Measurements from ENCODE around the gene CACNG1. TPM values are rescaled to one million over a fixed set of nuclear protein-coding genes. Genes with fewer than 3 reads are reported as not detected.
A peak's percentile ranks its signal among the peaks of the same experiment; 100 is the strongest.

The CACNG1 gene
- total RNA-seq, 1 experiment from 2014 or later, result not detected

GRCh38 chr17:67058036-67058435, 13.7 kb downstream of the CACNG1 start:
- no peaks in the 10 kb centered on the region for H3K4me1 ChIP-seq (ENCODE audit: insufficient read depth, low read length)
- no peak overlapping the region for H4K91ac ChIP-seq (ENCODE audit: insufficient read length, low read depth, low read length)
- no peak for TF ChIP-seq CTCF (conservative IDR thresholded peaks at IDR 0.05)
- no peak overlapping the region for H3K4me2 ChIP-seq (ENCODE audit: insufficient read depth, insufficient read length, low read length)
- no peak overlapping the region for H3K18ac ChIP-seq (ENCODE audit: insufficient read length, low read depth, low read length)
- no peak overlapping the region for H2BK20ac ChIP-seq (ENCODE audit: low read depth, low read length, poor library complexity, severe bottlenecking)
- DNase-seq, result peak; percentile 12
- Mint-ChIP-seq H3K36me3 (ENCODE audit: insufficient read depth in 1 of 3, low read depth in 3 of 3) (no peaks in the 10 kb centered on the region), H3K27me3 (ENCODE audit: low read depth) (peaks cover 1% of the 10 kb centered on the region; the same call in 1 of the 2 replicates), H3K4me1 (no peaks in the 10 kb centered on the region), H3K9me3 (peaks cover 0 to 2% of the 10 kb centered on the region in 2 experiments; a peak in 2 of 5 replicates), H3K4me3 (no peak overlapping the region), H3K27ac (no peak overlapping the region)
- H3K79me2 ChIP-seq (ENCODE audit: insufficient read depth, low read length), result no peaks in the 10 kb centered on the region
- H4K20me1 ChIP-seq (ENCODE audit: control insufficient read depth, insufficient read depth, insufficient read length), result no peaks in the 10 kb centered on the region
- H4K8ac ChIP-seq (replicated peaks; ENCODE audit: insufficient read length, low read depth, low read length), result no peak overlapping the region
- H3K27me3 ChIP-seq (ENCODE audit: insufficient read depth, low read length), result no peaks in the 10 kb centered on the region
- no peak overlapping the region for H3K9ac ChIP-seq (ENCODE audit: extremely low read depth, insufficient read length, low read length)
- H2BK12ac ChIP-seq (ENCODE audit: insufficient read length, low read depth, low read length), result no peak overlapping the region
- no peak overlapping the region for H2BK15ac ChIP-seq (ENCODE audit: low read depth, low read length)
- no peak overlapping the region for H3K27ac ChIP-seq (ENCODE audit: insufficient read length, low read depth, low read length)
- no peak overlapping the region for H3T11ph ChIP-seq (ENCODE audit: low read length)
- H2BK120ac ChIP-seq (ENCODE audit: low read depth, low read length, poor library complexity, severe bottlenecking), result no peak overlapping the region
- no peak overlapping the region for H3K4ac ChIP-seq (ENCODE audit: low read depth, low read length)
- WGBS (ENCODE audit: extremely low coverage, insufficient read length, low lambda C conversion rate), result no CpG with 5 or more reads among the region's 8 CpGs
- H2BK5ac ChIP-seq (ENCODE audit: insufficient read length, low read length), result no peak overlapping the region
- H3K23me2 ChIP-seq (ENCODE audit: insufficient read length, low read depth, low read length, poor library complexity, severe bottlenecking), result no peaks in the 10 kb centered on the region
- no peak overlapping the region for H3K23ac ChIP-seq (ENCODE audit: insufficient read length, low read depth, low read length)
- no peak overlapping the region for H2AFZ ChIP-seq (ENCODE audit: low read length)
- H3K56ac ChIP-seq (ENCODE audit: insufficient read length, low read depth, low read length), result no peak overlapping the region
- H4K5ac ChIP-seq (ENCODE audit: insufficient read length, low read depth, low read length), result no peak overlapping the region
- no peak overlapping the region for H2AK5ac ChIP-seq (ENCODE audit: insufficient read length, low read length)
- H3K79me1 ChIP-seq (ENCODE audit: insufficient read depth, low read depth, low read length, poor library complexity, severe bottlenecking), result no peaks in the 10 kb centered on the region
- no peak overlapping the region for H3K14ac ChIP-seq (ENCODE audit: insufficient read depth, low read length)
- no peaks in the 10 kb centered on the region for H3K9me3 ChIP-seq (ENCODE audit: control insufficient read depth, low read depth, low read length)

Measured in H9 (cell line).